HEK293 (cell line): ENCODE data around the gene PANK4.

Experiments
- CTCF ChIA-PET: fragments of 350-600 bp; formaldehyde crosslinking; extraction: SDS; loops from one replicate; lab custom pipeline; 2021; ENCODE audit warnings: antibody characterized with exemption; lab: Yijun Ruan, JAX
- POLR2A ChIA-PET: fragments of 300-600 bp; formaldehyde crosslinking; extraction: SDS; loops from one replicate; lab custom pipeline; 2020; ENCODE audit warnings: antibody characterized with exemption, inconsistent platforms; lab: Yijun Ruan, JAX
- H3K27ac ChIP-seq: fragments of 200-500 bp; sonication (Bioruptor generic); 2 replicates; pipeline ENCODE4 v1.5.1; 2014; ENCODE audit warnings: low read depth, low read length, control low read depth, inconsistent platforms; ENCODE audit errors: extremely low read depth
- H3K36me3 ChIP-seq, 2 experiments: fragments of 200-500 bp in 1 of 2; sonication (Bioruptor generic) in 1 of 2; 1 replicate in 1 of 2; 2 replicates in 1 of 2; pipeline ENCODE4 v1.5.1; 2014 to 2017; ENCODE audit warnings: inconsistent platforms in 2 of 2, low read length in 2 of 2; ENCODE audit not compliant: control insufficient read depth in 2 of 2, insufficient read depth in 1 of 2
- H3K4me1 ChIP-seq: fragments of 200-500 bp; sonication (Bioruptor generic); 2 replicates; pipeline ENCODE4 v1.5.1; 2014; ENCODE audit warnings: mild to moderate bottlenecking, low read length, inconsistent platforms; ENCODE audit not compliant: control insufficient read depth, insufficient read depth
- H3K4me3 ChIP-seq: 2 replicates; pipeline ENCODE4 v1.5.1; 2011; ENCODE audit warnings: low read depth, mild to moderate bottlenecking, control low read depth, low read length, moderate library complexity
- H3K9me3 ChIP-seq: fragments of 200-500 bp; sonication (Bioruptor generic); 2 replicates; pipeline ENCODE4 v1.5.1; 2014; ENCODE audit warnings: low read depth, low read length, inconsistent platforms; ENCODE audit not compliant: control insufficient read depth, insufficient read depth
- MZF1 ChIP-seq: fragments of 450-650 bp; formaldehyde crosslinking; IDR thresholded peaks from 2 replicates; pipeline ENCODE4 v1.5.1; 2017; ENCODE audit warnings: missing biosample characterization, missing genetic modification characterization, borderline replicate concordance
- ZFP3 ChIP-seq: fragments of 450-650 bp; formaldehyde crosslinking; IDR thresholded peaks from 2 replicates; pipeline ENCODE4 v1.5.1; 2016; ENCODE audit warnings: low read depth, missing biosample characterization, missing genetic modification characterization
- ZIC2 ChIP-seq: fragments of 450-650 bp; formaldehyde crosslinking; IDR thresholded peaks from 2 replicates; pipeline ENCODE4 v1.5.1; 2016; ENCODE audit warnings: missing biosample characterization, missing genetic modification characterization
- ZNF10 ChIP-seq: fragments of 450-650 bp; formaldehyde crosslinking; IDR thresholded peaks from 2 replicates; pipeline ENCODE4 v1.5.1; 2017; ENCODE audit warnings: missing biosample characterization, missing genetic modification characterization
- ZNF140 ChIP-seq: fragments of 450-650 bp; formaldehyde crosslinking; IDR thresholded peaks from 2 replicates; pipeline ENCODE4 v1.5.1; 2016; ENCODE audit warnings: missing biosample characterization, missing genetic modification characterization
- ZNF211 ChIP-seq: fragments of 450-650 bp; formaldehyde crosslinking; IDR thresholded peaks from 2 replicates; pipeline ENCODE4 v1.5.1; 2016; ENCODE audit warnings: low read depth, missing biosample characterization, missing genetic modification characterization
- ZNF266 ChIP-seq: fragments of 450-650 bp; formaldehyde crosslinking; IDR thresholded peaks from 2 replicates; pipeline ENCODE4 v1.5.1; 2016; ENCODE audit warnings: missing biosample characterization, missing genetic modification characterization, low read depth
- ZNF311 ChIP-seq: fragments of 450-650 bp; formaldehyde crosslinking; IDR thresholded peaks from 2 replicates; pipeline ENCODE4 v1.5.1; 2017; ENCODE audit warnings: missing biosample characterization, missing genetic modification characterization, borderline replicate concordance
- ZNF391 ChIP-seq: fragments of 450-650 bp; formaldehyde crosslinking; IDR thresholded peaks from 2 replicates; pipeline ENCODE4 v1.5.1; 2016; ENCODE audit warnings: low read depth, missing biosample characterization, missing genetic modification characterization, borderline replicate concordance
- ZNF426 ChIP-seq: fragments of 450-650 bp; formaldehyde crosslinking; IDR thresholded peaks from 2 replicates; pipeline ENCODE4 v1.5.1; 2017; ENCODE audit warnings: missing biosample characterization, missing genetic modification characterization, mild to moderate bottlenecking, inconsistent platforms, moderate library complexity
- ZNF549 ChIP-seq: fragments of 450-650 bp; IDR thresholded peaks from 2 replicates; pipeline ENCODE4 v1.5.1; 2018; ENCODE audit warnings: missing biosample characterization, missing genetic modification characterization, mild to moderate bottlenecking, inconsistent platforms, moderate library complexity
- ZNF560 ChIP-seq: fragments of 450-650 bp; formaldehyde crosslinking; IDR thresholded peaks from 2 replicates; pipeline ENCODE4 v1.5.1; 2017; ENCODE audit warnings: missing biosample characterization, missing genetic modification characterization, borderline replicate concordance
- ZNF701 ChIP-seq: fragments of 450-650 bp; formaldehyde crosslinking; IDR thresholded peaks from 2 replicates; pipeline ENCODE4 v1.5.1; 2016; ENCODE audit warnings: missing biosample characterization, missing genetic modification characterization
- ZNF776 ChIP-seq: fragments of 450-650 bp; formaldehyde crosslinking; IDR thresholded peaks from 2 replicates; pipeline ENCODE4 v1.5.0; 2017; ENCODE audit warnings: missing biosample characterization, missing genetic modification characterization, borderline replicate concordance
- ZNF837 ChIP-seq: fragments of 450-650 bp; formaldehyde crosslinking; IDR thresholded peaks from 2 replicates; pipeline ENCODE4 v1.5.1; 2016; ENCODE audit warnings: missing biosample characterization, missing genetic modification characterization
- ZXDB ChIP-seq: fragments of 450-650 bp; formaldehyde crosslinking; IDR thresholded peaks from 2 replicates; pipeline ENCODE4 v1.5.1; 2016; ENCODE audit warnings: missing biosample characterization, missing genetic modification characterization
- TF ChIP-seq, protein P1 (sequence below): fragments of 450-650 bp; formaldehyde crosslinking; IDR thresholded peaks from 2 replicates; pipeline ENCODE4 v1.5.1; 2016; ENCODE audit warnings: missing biosample characterization, missing genetic modification characterization
- TF ChIP-seq, protein P2 (sequence below): fragments of 450-650 bp; formaldehyde crosslinking; IDR thresholded peaks from 2 replicates; pipeline ENCODE4 v1.5.1; 2016; ENCODE audit warnings: missing biosample characterization, missing genetic modification characterization
- TF ChIP-seq, protein P3 (sequence below): fragments of 450-650 bp; formaldehyde crosslinking; IDR thresholded peaks from 2 replicates; pipeline ENCODE4 v1.5.1; 2016; ENCODE audit warnings: missing biosample characterization, missing genetic modification characterization
- TF ChIP-seq, protein P4 (sequence below): fragments of 450-650 bp; formaldehyde crosslinking; IDR thresholded peaks from 2 replicates; pipeline ENCODE4; 2016; ENCODE audit warnings: missing biosample characterization, missing genetic modification characterization
- TF ChIP-seq, protein P5 (sequence below): fragments of 450-650 bp; formaldehyde crosslinking; IDR thresholded peaks from 2 replicates; pipeline ENCODE4 v1.5.1; 2016; ENCODE audit warnings: missing biosample characterization, missing genetic modification characterization, low read depth
- TF ChIP-seq, protein P6 (sequence below): fragments of 450-650 bp; formaldehyde crosslinking; IDR thresholded peaks from 2 replicates; pipeline ENCODE4 v1.5.1; 2016; ENCODE audit warnings: missing biosample characterization, missing genetic modification characterization
- TF ChIP-seq, protein P7 (sequence below): fragments of 450-650 bp; formaldehyde crosslinking; IDR thresholded peaks from 2 replicates; pipeline ENCODE4 v1.5.1; 2016; ENCODE audit warnings: missing biosample characterization, missing genetic modification characterization

The PANK4 gene

DNA sequence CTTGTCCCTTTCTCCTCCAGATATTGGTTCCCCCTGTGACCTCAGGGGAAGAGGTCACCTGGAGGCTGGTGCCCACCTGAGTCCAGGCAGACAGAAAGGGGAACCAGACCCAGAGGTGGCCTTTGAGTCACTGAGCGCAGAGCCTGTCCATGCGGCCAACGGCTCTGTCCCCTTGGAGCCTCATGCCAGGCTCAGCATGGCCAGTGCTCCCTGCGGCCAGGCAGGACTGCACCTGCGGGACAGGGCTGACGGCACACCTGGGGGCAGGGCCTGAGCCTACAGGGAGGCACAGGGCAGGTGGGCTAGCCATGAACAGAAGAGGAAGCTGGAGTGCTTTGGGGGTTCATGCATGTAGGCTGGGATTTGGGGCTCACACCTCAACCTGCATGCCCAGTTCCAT, 32.5 kb upstream of the PANK4 start:
- no peak overlapping the region for H3K4me3 ChIP-seq
- no peaks in the 10 kb centered on the region for H3K36me3 ChIP-seq
- H3K27ac ChIP-seq, result no peak overlapping the region
- TF ChIP-seq ZNF560 (tag by site-specific recombination), result no peak
- TF ChIP-seq ZXDB (tag by site-specific recombination), result no peak
- TF ChIP-seq ZNF10 (tag by site-specific recombination), result no peak
- TF ChIP-seq MZF1 (tag by site-specific recombination), result no peak
- no peak for TF ChIP-seq ZNF311 (tag by site-specific recombination)
- no peak for TF ChIP-seq ZFP3
- TF ChIP-seq, protein P1, sequence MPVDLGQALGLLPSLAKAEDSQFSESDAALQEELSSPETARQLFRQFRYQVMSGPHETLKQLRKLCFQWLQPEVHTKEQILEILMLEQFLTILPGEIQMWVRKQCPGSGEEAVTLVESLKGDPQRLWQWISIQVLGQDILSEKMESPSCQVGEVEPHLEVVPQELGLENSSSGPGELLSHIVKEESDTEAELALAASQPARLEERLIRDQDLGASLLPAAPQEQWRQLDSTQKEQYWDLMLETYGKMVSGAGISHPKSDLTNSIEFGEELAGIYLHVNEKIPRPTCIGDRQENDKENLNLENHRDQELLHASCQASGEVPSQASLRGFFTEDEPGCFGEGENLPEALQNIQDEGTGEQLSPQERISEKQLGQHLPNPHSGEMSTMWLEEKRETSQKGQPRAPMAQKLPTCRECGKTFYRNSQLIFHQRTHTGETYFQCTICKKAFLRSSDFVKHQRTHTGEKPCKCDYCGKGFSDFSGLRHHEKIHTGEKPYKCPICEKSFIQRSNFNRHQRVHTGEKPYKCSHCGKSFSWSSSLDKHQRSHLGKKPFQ (tag by site-specific recombination), result no peak
- TF ChIP-seq ZNF391 (tag by site-specific recombination), result no peak
- no peak for TF ChIP-seq ZNF426 (tag by site-specific recombination)
- no peak for TF ChIP-seq ZNF701 (tag by site-specific recombination)
- TF ChIP-seq, protein P2, sequence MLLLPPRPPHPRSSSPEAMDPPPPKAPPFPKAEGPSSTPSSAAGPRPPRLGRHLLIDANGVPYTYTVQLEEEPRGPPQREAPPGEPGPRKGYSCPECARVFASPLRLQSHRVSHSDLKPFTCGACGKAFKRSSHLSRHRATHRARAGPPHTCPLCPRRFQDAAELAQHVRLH (tag by site-specific recombination), result no peak
- TF ChIP-seq, protein P3, sequence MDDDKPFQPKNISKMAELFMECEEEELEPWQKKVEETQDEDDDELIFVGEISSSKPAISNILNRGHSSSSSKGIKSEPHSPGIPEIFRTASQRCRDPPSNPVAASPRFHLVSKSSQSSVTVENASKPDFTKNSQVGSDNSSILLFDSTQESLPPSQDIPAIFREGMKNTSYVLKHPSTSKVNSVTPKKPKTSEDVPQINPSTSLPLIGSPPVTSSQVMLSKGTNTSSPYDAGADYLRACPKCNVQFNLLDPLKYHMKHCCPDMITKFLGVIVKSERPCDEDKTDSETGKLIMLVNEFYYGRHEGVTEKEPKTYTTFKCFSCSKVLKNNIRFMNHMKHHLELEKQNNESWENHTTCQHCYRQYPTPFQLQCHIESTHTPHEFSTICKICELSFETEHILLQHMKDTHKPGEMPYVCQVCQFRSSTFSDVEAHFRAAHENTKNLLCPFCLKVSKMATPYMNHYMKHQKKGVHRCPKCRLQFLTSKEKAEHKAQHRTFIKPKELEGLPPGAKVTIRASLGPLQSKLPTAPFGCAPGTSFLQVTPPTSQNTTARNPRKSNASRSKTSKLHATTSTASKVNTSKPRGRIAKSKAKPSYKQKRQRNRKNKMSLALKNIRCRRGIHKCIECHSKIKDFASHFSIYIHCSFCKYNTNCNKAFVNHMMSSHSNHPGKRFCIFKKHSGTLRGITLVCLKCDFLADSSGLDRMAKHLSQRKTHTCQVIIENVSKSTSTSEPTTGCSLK (tag by site-specific recombination), result no peak
- TF ChIP-seq, protein P4, sequence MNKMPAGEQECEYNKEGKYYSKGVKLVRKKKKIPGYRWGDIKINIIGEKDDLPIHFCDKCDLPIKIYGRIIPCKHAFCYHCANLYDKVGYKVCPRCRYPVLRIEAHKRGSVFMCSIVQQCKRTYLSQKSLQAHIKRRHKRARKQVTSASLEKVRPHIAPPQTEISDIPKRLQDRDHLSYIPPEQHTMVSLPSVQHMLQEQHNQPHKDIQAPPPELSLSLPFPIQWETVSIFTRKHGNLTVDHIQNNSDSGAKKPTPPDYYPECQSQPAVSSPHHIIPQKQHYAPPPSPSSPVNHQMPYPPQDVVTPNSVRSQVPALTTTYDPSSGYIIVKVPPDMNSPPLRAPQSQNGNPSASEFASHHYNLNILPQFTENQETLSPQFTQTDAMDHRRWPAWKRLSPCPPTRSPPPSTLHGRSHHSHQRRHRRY (tag by site-specific recombination), result no peak
- TF ChIP-seq ZNF837 (tag by site-specific recombination), result no peak
- TF ChIP-seq, protein P5, sequence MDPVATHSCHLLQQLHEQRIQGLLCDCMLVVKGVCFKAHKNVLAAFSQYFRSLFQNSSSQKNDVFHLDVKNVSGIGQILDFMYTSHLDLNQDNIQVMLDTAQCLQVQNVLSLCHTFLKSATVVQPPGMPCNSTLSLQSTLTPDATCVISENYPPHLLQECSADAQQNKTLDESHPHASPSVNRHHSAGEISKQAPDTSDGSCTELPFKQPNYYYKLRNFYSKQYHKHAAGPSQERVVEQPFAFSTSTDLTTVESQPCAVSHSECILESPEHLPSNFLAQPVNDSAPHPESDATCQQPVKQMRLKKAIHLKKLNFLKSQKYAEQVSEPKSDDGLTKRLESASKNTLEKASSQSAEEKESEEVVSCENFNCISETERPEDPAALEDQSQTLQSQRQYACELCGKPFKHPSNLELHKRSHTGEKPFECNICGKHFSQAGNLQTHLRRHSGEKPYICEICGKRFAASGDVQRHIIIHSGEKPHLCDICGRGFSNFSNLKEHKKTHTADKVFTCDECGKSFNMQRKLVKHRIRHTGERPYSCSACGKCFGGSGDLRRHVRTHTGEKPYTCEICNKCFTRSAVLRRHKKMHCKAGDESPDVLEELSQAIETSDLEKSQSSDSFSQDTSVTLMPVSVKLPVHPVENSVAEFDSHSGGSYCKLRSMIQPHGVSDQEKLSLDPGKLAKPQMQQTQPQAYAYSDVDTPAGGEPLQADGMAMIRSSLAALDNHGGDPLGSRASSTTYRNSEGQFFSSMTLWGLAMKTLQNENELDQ (tag by site-specific recombination), result no peak
- ChIA-PET POLR2A (no interaction called here), CTCF (interaction anchor here (0.5 kb wide), 1 partner anchor 858 kb away, joined by 3 read pairs; no protein-coding TSS in a partner anchor)
- H3K9me3 ChIP-seq, result no peaks in the 10 kb centered on the region
- no peaks in the 10 kb centered on the region for H3K4me1 ChIP-seq

DNA sequence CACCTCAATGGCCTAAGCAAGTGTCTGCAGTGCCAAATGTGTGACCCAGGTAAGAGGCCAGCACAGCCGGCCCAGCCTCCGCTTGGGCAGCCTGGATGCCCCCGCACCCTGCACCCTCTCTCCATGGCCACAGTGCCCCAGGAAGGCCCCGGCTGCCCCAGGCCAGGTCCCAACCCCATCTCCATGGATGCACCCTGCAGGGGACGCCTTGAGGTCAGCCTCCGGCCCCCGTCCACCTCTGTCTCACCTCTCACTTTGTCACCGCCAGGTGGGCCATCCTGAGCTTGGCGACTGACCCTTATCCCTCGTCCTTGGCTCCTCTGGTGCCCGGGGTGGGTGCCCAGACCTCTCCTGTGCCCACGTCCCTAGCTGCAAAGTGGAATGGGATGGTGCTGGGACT, 32.0 kb upstream of the PANK4 start:
- Histone ChIP-seq H3K4me3 (no peak overlapping the region), H3K4me1 (no peaks in the 10 kb centered on the region), H3K9me3 (no peaks in the 10 kb centered on the region), H3K36me3 (no peaks in the 10 kb centered on the region), H3K27ac (no peak overlapping the region)
- ChIA-PET POLR2A (no interaction called here), CTCF (interaction anchor here (0.5 kb wide), 1 partner anchor 858 kb away, joined by 3 read pairs; no protein-coding TSS in a partner anchor)
- TF ChIP-seq ZNF549 (tag by site-specific recombination) (no peak), ZNF776 (tag by site-specific recombination) (no peak), ZNF140 (tag by site-specific recombination) (no peak), ZIC2 (tag by site-specific recombination) (no peak), ZNF266 (tag by site-specific recombination) (no peak), ZNF211 (tag by site-specific recombination) (no peak)
- TF ChIP-seq, protein P6, sequence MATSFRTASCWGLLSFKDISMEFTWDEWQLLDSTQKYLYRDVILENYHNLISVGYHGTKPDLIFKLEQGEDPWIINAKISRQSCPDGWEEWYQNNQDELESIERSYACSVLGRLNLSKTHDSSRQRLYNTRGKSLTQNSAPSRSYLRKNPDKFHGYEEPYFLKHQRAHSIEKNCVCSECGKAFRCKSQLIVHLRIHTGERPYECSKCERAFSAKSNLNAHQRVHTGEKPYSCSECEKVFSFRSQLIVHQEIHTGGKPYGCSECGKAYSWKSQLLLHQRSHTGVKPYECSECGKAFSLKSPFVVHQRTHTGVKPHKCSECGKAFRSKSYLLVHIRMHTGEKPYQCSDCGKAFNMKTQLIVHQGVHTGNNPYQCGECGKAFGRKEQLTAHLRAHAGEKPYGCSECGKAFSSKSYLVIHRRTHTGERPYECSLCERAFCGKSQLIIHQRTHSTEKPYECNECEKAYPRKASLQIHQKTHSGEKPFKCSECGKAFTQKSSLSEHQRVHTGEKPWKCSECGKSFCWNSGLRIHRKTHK (tag by site-specific recombination), result no peak
- TF ChIP-seq, protein P7, sequence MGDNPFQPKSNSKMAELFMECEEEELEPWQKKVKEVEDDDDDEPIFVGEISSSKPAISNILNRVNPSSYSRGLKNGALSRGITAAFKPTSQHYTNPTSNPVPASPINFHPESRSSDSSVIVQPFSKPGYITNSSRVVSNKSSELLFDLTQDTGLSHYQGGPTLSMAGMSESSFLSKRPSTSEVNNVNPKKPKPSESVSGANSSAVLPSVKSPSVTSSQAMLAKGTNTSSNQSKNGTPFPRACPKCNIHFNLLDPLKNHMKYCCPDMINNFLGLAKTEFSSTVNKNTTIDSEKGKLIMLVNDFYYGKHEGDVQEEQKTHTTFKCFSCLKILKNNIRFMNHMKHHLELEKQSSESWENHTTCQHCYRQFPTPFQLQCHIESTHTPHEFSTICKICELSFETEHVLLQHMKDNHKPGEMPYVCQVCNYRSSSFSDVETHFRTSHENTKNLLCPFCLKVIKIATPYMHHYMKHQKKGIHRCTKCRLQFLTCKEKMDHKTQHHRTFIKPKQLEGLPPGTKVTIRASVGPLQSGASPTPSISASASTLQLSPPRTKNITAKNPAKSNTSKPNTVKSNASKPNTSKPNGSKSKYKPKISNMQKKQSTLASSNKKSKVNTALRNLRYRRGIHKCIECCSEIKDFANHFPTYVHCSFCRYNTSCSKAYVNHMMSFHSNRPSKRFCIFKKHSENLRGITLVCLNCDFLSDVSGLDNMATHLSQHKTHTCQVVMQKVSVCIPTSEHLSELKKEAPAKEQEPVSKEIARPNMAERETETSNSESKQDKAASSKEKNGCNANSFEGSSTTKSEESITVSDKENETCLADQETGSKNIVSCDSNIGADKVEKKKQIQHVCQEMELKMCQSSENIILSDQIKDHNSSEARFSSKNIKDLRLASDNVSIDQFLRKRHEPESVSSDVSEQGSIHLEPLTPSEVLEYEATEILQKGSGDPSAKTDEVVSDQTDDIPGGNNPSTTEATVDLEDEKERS (tag by site-specific recombination), result no peak
